ENCODE measurements around the gene RNU4-1. TPM values are rescaled to one million over a fixed set of nuclear protein-coding genes. Genes with fewer than 3 reads are reported as not detected.
"Not testable (repeated sequence)": the region's sequence is repeated elsewhere in the genome, so short reads cannot be mapped to it uniquely, and the experiment has no call there.

Gene RNU4-1
- 1,499 TPM for total RNA-seq
- long read RNA-seq, result 0 reads

DNA sequence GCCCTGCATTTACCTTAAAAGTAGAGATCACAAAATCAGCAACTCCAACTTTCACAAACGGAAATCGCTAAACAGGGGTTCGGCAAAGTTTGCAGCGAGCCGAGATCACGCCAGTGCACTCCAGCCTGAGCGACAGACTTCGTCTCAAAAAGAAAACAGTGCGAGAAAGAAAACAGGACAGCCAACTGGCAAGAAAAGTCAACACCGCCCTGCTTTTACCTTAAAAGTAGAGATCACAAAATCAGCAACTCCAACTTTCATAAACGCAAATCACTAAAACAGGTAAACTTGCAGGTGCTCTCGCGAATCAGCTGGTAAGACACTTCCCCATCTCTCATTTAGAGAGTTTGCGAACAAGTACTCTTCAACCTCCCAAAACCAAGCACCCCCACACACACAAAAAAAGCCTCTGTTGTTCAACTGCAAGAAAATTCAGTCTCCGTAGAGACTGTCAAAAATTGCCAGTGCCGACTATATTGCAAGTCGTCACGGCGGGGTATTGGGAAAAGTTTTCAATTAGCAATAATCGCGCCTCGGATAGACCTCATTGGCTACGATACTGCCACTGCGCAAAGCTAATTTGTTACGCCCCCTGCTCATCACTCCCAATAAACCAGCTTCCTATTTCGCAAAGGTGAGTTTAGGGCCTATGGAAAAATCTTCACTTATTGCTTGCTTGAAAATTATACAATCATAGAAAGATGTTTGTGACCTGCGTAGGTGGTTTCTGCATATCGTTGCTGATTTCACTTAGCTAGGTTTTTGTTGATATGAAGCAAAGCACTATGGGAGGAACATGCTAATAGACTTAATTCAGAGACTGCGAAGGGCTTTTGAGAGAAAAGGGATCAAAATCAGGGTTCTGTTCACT lies at the start of gene RNU4-1:
Gene RNU4-1, minus strand, starts transcription at position 577 of the 871 bp plus-strand sequence.
- intact Hi-C loops (cut with DNase I), result no loop called here
- DNase-seq (ENCODE audit: missing footprints), result no peak

DNA sequence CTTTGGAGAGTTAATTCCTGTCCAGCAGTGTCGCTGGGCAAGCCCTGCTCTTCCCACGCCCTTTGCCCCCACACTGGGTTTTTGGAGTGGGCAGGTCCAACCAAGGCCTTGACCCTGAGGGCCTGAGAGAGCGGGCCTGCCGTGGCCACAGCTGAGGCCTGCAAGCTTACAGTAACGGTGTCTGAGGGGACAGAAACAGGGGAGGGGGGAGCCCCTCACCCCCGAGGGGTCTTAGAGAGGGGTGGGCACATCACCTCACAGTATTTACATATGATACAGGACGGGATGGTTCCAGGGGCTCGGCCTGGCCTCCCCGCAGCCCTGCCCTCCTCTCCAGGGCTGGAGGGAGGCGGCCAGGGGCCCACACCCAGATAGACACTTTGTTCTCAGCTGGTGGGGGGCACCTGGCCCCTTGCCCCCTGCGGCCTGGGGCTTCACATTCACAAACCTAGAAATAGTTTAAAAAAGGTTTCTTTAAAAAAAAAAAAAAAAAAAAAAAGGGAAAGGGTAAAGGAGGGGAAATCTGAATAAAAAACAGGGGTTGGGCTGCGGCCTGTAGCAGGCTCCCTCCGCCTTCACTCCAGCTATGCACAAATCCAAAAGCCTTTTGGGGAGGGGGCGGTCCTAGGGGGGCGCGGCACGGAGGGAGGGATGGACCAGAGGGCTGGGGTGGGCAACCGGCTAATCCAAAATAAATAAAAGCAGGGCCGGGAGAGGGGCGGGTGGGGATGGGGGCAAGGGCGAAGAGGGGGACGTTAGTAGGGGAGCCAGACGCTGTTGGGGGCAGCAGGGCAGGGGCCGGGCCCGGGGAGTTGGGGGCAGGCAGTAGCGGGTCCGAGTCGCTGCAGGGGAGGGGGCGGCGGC lies 49.4 kb upstream of the RNU4-1 start:
- no peak for ATAC-seq
- intact Hi-C loops (cut with DNase I), result no loop called here

More for the DNA sequence above, at the start of gene RNU4-1:
- peak; percentile 62 for ATAC-seq

DNA sequence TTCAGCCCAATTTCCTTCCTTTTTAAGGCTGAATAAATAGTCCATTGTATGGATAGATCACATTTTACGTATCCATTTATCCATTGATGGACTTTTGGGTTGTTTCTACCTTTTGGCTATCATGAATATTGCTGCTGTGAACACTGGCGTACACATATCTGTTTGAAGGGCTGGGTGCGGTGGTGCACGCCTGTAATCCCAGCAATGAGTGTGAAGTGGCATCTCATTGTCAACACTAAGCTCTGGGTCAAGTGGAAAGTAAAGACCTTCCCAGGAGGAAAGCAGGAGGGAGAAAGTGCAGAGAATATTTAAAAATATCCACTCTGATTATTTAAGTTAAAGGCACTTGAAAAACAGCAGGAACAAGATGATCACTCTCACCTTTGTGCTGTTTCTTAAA lies 46.2 kb upstream of the RNU4-1 start:
- ATAC-seq, result no peak

More for the DNA sequence above, 49.4 kb upstream of the RNU4-1 start:
- DNase-seq (ENCODE audit: missing footprints), result no peak

DNA sequence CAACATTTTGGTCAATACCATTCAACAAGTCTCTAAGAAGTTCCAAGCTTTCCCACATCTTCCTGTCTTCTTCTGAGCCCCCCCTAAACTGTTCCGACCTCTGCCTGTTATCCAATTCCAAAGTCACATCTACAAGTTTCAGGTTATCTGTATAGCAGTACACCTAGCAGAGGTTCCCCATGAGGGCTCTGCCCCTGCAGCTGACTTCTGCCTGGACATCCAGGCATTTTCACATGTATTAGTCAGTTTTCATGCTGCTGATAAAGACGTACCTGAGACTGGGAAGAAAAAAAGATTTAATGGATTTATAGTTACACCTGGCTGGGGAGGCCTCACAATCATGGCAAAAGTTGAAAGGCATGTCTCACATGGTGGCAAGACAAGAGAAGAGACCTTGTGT lies 44.7 kb upstream of the RNU4-1 start:
- intact Hi-C loops (cut with DNase I), result no loop called here
- ATAC-seq (no peak), DNase-seq (ENCODE audit: missing footprints) (no peak)

More for the DNA sequence above, 46.2 kb upstream of the RNU4-1 start:
- intact Hi-C loops (cut with DNase I), result no loop called here
- no peak for DNase-seq (ENCODE audit: missing footprints)

DNA sequence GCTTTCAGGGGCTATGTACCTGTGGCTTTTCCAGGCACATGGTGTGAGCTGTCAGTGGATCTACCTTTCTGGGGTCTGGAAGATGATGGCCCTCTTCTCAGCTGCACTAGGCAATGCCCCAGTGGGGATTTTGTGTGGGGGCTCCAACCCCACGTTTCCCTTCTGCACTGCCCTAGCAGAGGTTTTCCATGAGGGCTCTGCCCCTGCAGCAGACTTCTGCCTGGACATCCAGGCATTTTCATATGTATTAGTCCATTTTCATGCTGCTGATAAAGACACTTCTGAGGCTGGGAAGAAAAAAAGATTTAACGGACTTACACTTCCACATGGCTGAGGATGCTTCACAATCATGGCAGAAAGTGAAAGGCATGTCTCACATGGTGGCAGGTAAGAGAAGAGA lies 43.4 kb upstream of the RNU4-1 start:
- intact Hi-C loops (cut with DNase I); ATAC-seq; DNase-seq (ENCODE audit: missing footprints): not testable (repeated sequence)

DNA sequence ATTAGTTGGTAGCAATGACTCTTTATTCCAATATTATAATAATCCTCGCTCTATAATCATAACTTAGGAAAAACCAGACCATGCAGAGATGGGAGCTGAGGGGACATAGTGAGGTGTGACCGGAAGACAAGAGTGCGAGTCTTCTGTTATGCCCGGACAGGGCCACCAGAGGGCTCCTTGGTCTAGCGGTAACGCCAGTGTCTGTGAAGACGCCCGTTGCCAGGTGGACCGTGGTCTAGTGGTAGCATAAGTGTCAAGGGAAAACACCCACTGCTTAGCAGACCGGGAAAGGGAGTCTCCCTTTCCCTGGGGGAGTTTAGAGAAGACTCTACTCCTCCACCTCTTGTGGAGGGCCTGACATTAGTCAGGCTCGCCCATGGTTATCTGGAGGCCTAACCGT lies 42.4 kb upstream of the RNU4-1 start:
- not testable (repeated sequence) for ATAC-seq; DNase-seq (ENCODE audit: missing footprints)

DNA sequence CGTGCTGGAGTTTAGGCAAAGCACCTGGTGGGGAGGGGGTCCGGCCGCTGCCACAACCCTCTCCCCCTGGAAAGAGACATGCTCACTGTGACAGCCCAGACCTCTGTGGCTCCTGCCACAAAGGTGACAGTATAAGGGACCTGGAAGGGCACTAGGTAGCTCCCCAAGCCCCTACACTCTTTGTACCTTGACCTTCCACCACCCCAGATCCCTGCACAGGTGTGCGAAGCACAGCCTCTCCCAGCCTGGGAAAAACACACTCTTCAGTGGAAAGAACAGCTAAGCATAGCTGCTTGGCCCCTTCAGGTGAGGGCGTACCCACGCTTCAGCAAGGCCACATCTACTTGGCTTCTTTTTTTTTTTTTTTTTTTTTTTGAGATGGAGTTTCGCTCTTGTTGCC lies 39.5 kb upstream of the RNU4-1 start:
- DNase-seq (ENCODE audit: missing footprints) (no peak), ATAC-seq (peak; percentile 5)
- intact Hi-C loops (cut with DNase I), result no loop called here

More for the DNA sequence above, 42.4 kb upstream of the RNU4-1 start:
- intact Hi-C loops (cut with DNase I), result not testable (repeated sequence)

DNA sequence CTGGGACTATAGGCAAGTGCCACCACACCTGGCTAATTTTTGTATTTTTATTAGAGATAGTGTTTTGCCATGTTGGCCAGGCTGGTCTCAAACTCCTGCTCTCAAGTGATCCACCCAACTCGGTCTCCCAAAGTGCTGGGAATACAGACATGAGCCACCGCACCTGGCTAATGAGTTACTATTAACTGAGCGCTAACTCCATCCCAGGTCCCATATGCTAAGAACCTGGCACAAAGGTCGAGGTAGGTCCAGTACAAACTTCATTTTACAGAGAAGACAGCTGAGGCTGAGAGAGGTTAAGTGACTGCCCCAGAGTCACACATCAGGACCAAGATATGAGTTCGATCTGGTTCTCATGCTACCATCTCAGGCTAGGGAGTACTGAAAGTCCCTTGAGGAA lies 39.0 kb upstream of the RNU4-1 start:
- ATAC-seq, result no peak
- DNase-seq (ENCODE audit: missing footprints), result no peak
- intact Hi-C loops (cut with DNase I), result no loop called here

DNA sequence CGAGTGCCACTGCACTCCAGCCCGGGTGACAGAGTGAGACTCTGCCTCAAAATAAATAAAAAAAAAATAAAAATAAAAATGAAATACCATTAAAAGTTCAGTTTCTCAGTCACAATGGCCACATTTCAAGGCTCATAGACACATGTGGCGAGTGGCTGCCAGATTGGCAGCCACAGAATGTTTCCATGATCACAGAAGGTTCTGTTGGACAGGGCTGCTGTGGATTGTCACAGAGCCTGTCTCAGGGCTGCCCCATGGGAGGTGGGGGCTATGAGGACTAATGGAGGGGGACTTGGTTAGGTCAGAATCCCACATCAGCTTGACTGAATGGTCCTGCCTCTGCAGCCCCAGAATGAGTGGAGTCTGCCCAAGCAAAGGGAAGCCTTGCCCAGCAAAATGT lies 38.4 kb upstream of the RNU4-1 start:
- no peak for ATAC-seq
- DNase-seq (ENCODE audit: missing footprints), result no peak
- intact Hi-C loops (cut with DNase I), result no loop called here

DNA sequence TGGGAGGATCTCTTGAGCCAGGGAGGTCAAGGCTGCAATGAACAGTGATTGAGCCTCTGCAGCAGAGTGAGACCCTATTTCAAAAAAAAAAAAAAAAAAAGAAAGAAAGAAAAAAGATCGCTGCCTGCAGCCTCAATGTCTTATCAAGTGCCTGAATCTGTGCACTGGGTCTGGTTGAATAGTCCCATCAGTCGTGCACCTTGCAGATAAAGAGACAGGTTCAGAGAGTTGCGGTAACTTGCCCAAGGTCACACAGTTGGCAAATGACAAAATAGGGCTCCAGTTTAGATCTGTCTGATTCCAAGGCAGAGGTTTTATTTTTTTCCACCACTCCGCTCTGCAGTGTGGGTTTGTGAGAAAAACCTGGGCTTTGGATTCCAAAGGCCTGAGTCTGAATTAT lies 35.2 kb upstream of the RNU4-1 start:
- intact Hi-C loops (cut with DNase I), result no loop called here
- DNase-seq (ENCODE audit: missing footprints) (no peak), ATAC-seq (no peak)

DNA sequence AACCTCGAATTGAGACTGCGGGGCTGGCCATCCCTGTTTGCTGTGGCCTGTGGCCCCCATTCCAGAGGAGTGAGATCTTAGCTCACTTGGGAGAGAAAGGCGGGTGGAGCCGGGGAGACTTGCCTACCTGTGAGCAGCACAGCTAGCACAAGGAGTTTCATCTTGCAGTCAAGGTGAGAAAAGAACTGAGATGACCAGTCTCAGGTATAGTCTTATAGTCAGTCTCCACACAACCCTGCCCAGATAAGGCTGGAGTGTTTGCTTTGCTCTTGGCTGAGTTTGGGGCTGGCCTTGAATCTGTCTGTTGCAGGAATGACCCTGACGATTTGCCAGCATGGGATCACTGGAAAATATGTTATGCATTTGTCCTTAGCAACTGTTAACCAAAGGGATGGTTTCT lies 34.6 kb upstream of the RNU4-1 start, which contains the start of gene PLA2G1B:
Gene PLA2G1B, minus strand, starts transcription at position 187 of the 400 bp plus-strand sequence. Its CDS starts 26 bp downstream, at position 161.
- ATAC-seq, result no peak
- intact Hi-C loops (cut with DNase I), result no loop called here
- no peak for DNase-seq (ENCODE audit: missing footprints)

DNA sequence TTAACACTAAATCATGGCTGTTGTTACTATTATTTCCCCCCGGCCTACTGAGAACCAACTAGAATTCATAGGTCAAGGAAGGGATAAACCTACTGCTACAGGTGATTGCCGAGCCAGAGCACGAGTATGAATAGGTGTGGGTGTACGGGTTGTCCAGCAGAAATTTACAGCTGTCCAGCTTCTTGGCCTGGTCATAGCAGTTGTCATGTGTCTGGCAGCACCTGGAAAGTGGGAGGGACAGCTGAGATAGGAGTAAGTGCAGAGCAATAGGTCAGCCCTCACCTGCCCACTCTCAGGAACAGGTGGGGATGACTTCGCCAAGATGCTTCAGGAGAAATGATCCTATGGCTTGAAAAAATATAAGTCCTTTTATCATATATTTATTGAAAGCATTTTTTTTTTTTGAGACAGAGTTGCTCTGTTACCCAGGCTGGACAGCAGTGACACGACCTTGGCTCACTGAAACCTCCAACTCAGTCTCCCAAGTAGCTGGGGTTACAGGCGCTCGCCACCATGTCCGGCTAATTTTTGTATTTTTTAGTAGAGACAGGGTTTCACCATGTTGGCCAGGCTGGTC lies 31.9 kb upstream of the RNU4-1 start:
- DNase-seq (ENCODE audit: missing footprints), result no peak
- intact Hi-C loops (cut with DNase I), result no loop called here
- ATAC-seq, result no peak

DNA sequence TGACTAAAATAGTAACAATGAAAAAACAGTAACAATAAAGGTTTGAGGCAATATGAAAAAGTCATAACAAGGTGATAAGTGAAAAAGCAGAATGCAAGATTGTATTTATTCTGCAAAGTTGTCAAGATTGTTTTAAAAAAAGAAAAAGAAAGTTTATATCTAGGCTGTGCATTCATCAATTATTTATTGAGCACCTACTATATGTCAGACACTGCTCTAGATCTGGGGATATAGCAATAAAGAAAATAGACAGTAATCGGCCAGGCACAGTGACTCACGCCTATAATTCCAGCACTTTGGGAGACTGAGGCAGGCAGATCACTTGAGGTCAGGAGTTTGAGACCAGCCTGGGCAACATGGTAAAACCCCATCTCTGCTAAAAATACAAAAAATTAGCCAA lies 30.7 kb upstream of the RNU4-1 start:
- DNase-seq (ENCODE audit: missing footprints) (no peak), ATAC-seq (no peak)
- intact Hi-C loops (cut with DNase I), result no loop called here

DNA sequence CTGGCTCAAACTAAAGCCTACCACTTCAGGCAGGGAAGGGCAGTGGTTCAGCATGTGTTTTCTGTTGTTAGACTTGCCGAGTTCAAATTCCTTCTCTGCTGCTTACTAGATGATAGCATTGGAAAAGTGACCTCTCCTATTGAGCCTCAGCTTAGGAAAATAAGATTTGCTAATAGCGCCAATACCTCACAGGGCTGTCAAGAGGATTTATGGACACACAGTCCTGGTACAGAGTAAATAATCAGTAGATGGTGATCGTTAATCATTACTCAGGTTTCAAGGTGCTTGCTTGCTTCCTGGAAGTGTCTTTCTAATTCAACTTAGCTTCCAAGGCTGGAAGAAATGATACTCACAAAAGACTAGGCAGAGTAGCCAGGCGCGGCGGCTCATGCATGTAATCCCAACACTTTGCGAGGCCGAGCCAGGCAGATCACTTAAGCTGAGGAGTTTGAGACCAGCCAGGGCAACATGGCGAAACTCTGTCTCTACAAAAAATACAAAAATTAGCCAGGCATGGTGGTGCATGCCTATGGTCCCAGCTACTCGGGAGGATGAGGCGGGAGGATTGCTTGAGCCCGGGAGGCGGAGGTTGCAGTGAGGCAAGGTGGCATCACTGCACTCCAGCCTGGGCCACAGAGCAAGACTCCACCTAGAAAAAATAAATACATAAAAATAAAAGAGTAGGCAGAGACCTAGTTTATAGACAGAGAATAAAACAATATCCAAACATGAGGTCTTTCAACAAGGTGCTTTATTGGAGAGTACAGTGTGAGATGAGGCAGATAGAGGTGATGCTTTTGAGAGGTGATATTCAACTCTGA lies 28.6 kb upstream of the RNU4-1 start:
- ATAC-seq (no peak), DNase-seq (ENCODE audit: missing footprints) (no peak)
- intact Hi-C loops (cut with DNase I), result no loop called here

DNA sequence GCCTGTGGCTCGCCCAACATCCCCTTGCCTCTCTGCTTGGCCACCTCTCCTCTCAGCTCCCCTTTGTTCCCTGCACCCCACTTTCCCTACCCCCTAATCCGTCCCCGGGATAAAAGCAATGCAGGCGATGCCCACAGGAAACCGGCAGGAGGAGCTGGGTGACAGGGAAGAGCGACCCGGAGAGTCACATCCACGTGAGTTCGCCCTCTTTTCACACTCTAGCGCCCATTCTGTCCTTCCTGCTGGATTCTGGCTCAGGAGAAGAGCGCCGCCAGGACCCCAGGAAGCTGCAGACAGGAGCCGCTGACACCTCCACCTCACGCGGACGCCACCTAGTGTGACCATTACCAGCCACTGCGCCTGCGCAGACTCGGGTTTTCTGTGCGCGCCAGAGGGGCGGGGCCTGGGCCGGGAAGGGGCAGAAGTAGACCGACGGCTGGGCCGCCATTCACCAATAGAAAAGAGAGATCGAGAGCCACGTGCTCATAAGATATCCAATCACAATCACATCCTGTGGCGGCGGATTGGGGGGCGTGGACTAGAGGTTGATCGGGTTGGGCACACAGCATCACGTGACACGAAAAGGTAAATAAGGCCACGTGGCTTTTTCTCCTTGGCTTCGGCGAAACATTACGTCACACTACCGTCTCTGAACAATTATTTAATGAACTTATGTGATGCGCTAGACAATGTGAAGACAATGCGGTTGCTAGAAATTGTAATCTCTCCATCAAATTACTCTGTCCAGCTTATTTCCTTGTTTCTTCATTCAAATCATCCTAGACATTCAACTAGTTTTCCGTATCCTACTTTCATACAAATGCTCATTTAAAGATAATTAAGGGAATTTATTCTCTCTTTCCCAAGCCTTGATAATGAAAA lies 24.4 kb upstream of the RNU4-1 start:
- DNase-seq (ENCODE audit: missing footprints), result peak; percentile 100
- intact Hi-C loops (cut with DNase I), result no loop called here
- ATAC-seq, result peak; percentile 100

DNA sequence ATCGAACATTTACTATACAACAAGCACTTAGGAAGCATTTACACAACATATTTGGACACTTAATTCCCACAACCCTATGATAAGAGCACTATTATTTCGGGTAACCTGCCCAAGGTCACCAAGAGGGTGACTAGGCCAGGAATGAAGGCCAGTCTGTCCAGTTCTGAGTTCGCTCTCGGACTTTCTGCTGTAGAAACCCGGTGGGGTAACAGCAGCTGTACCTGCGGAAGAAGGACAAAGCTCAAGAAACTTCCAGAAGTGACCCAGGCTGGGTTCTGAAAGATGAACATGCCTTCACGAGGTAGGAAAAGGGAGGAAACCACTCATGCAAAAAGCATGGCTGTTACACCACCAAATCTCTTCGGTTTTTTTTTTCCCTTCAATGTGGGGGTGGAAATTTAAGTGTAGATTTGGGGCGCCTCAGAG lies 23.8 kb upstream of the RNU4-1 start:
- intact Hi-C loops (cut with DNase I), result no loop called here
- no peak for ATAC-seq
- DNase-seq (ENCODE audit: missing footprints), result no peak

DNA sequence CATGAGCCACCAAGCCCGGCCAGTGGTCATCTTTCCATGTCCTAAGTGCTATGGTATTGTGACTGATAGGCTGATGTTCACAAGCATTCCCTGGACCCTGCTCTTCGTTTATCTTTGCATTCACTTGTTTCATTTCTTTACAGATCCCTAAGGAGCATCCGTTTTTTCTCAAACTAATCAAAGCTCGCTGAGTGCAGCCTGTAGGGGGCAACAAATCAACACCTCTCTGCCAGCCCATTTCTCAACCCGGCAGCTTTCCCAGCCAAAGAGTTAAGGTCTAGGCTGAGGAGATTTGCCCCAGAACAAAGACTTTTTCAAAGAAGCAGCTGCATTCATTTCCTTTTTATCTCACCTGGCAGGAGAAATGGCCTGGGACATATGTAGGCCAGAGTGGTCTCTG lies 21.2 kb upstream of the RNU4-1 start:
- DNase-seq (ENCODE audit: missing footprints) (no peak), ATAC-seq (no peak)
- intact Hi-C loops (cut with DNase I), result no loop called here

Measured in Right ventricle myocardium inferior (tissue), 1 donor.